ENCODE measurements around the gene P2RX6. TPM values are rescaled to one million over a fixed set of nuclear protein-coding genes. Genes with fewer than 3 reads are reported as not detected.

P2RX6 gene
- total RNA-seq, 4 donors from 2014 or later = 0.35 to 0.47 (median 0.40) TPM; not detected in 1

- peaks cover 0 to 9% (median 0%) of the 10 kb centered on the region in 3 donors for H3K9me3 ChIP-seq
- 75 to 83% methylated on average over 4 of the region's 4 CpGs for WGBS, 2 donors (ENCODE audit: low coverage in 1 of 2)
- peaks cover 0 to 19% of the 10 kb centered on the region in 2 donors for H3K36me3 ChIP-seq
- no peak for ATAC-seq
- TF ChIP-seq CTCF (IDR thresholded peaks at IDR 0.05) = no peak
- no peak for TF ChIP-seq EP300 (IDR thresholded peaks at IDR 0.05)
- TF ChIP-seq POLR2A (IDR thresholded peaks at IDR 0.05) = no peak
- no peak for TF ChIP-seq POLR2AphosphoS5 (IDR thresholded peaks at IDR 0.05)
- H3K27ac ChIP-seq = peak overlapping the region in 3 of 4 donors; percentile 27 to 95 (median 94)
- no peaks in the 10 kb centered on the region for H3K27me3 ChIP-seq
- peaks cover 3 to 49% (median 32%) of the 10 kb centered on the region in 3 donors for H3K4me1 ChIP-seq
- H3K4me3 ChIP-seq = no peak overlapping the region
Measured at GRCh38 chr22:20980523-20980922, 34.4 kb upstream of the P2RX6 start.

GRCh38 chr22:20980938-20981722, 33.8 kb upstream of the P2RX6 start:
- WGBS, 2 donors (ENCODE audit: low coverage in 1 of 2) = 60 to 64% methylated on average over 6 to 7 of the region's 10 CpGs
- peak overlapping the region; percentile 74 to 96 (median 94) for H3K27ac ChIP-seq
- no peak for TF ChIP-seq EP300 (IDR thresholded peaks at IDR 0.05)
- no peak for TF ChIP-seq POLR2AphosphoS5 (IDR thresholded peaks at IDR 0.05)
- TF ChIP-seq POLR2A (IDR thresholded peaks at IDR 0.05) = no peak
- TF ChIP-seq CTCF (IDR thresholded peaks at IDR 0.05) = no peak
- no peak for ATAC-seq
- peaks cover 3 to 49% (median 32%) of the 10 kb centered on the region in 3 donors for H3K4me1 ChIP-seq
- H3K4me3 ChIP-seq = peak overlapping the region; percentile 61 to 62
- peaks cover 0 to 25% of the 10 kb centered on the region in 2 donors for H3K36me3 ChIP-seq
- no peaks in the 10 kb centered on the region for H3K27me3 ChIP-seq
- H3K9me3 ChIP-seq = peaks cover 0 to 9% (median 0%) of the 10 kb centered on the region in 3 donors

GRCh38 chr22:20981787-20982562, 33.0 kb upstream of the P2RX6 start, which contains the start of gene LZTR1:
TSS of gene LZTR1 (plus strand) at chr22:20982297. CDS start at chr22:20982372, 75 bp downstream.
- peak; percentile 96 for TF ChIP-seq POLR2AphosphoS5 (IDR thresholded peaks at IDR 0.05)
- TF ChIP-seq CTCF (IDR thresholded peaks at IDR 0.05) = peak in 3 of 4 experiments; percentile 35 to 83 (median 54)
- TF ChIP-seq POLR2A (IDR thresholded peaks at IDR 0.05) = peak; percentile 94 to 96
- TF ChIP-seq EP300 (IDR thresholded peaks at IDR 0.05) = no peak
- peaks cover 0 to 31% of the 10 kb centered on the region in 2 donors for H3K36me3 ChIP-seq
- H3K4me1 ChIP-seq = peaks cover 3 to 49% (median 32%) of the 10 kb centered on the region in 3 donors
- peaks cover 0 to 9% (median 0%) of the 10 kb centered on the region in 3 donors for H3K9me3 ChIP-seq
- no peaks in the 10 kb centered on the region for H3K27me3 ChIP-seq
- peak within 1 kb of the TSS; percentile 74 to 96 (median 94) for H3K27ac ChIP-seq
- H3K4me3 ChIP-seq = peak within 1 kb of the TSS; percentile 61 to 62
- WGBS, 2 donors (ENCODE audit: low coverage in 1 of 2) = no CpG with 5 or more reads among the region's 87 CpGs
- ATAC-seq = peak; percentile 92

- Histone ChIP-seq H3K4me1 (peaks cover 3 to 49% (median 32%) of the 10 kb centered on the region in 3 donors), H3K9me3 (peaks cover 0 to 9% (median 0%) of the 10 kb centered on the region in 3 donors), H3K36me3 (peaks cover 0 to 36% of the 10 kb centered on the region in 2 donors), H3K27ac (peak overlapping the region; percentile 74 to 96 (median 94)), H3K27me3 (no peaks in the 10 kb centered on the region), H3K4me3 (peak overlapping the region; percentile 61 to 62)
- WGBS, 2 donors (ENCODE audit: low coverage in 1 of 2) = 0% methylated on average over 3 of the region's 12 CpGs; no CpG with 5 or more reads in 1 of the 2 donors
- TF ChIP-seq POLR2A (IDR thresholded peaks at IDR 0.05) (no peak), CTCF (IDR thresholded peaks at IDR 0.05) (no peak), POLR2AphosphoS5 (IDR thresholded peaks at IDR 0.05) (no peak), EP300 (IDR thresholded peaks at IDR 0.05) (no peak)
- ATAC-seq = no peak
Measured at GRCh38 chr22:20982563-20982882, 32.4 kb upstream of the P2RX6 start.
